Measurements from ENCODE around the gene COL20A1.

COL20A1 gene

GRCh38 chr20:63342561-63343459 is 49.8 kb downstream of the COL20A1 start:
- no peaks in the 10 kb centered on the region for H3K36me3 ChIP-seq (ENCODE audit: control insufficient read depth in 1 of 2, insufficient read depth in 2 of 2, low read depth in 1 of 2, low read length in 2 of 2)
- H2BK15ac ChIP-seq (ENCODE audit: low read depth, poor library complexity, severe bottlenecking): no peak overlapping the region
- no peaks in the 10 kb centered on the region for H3K9me3 ChIP-seq (ENCODE audit: control insufficient read depth, low read length)
- H3K79me1 ChIP-seq (replicated peaks; ENCODE audit: low read length, poor library complexity, severe bottlenecking): no peaks in the 10 kb centered on the region
- H4K91ac ChIP-seq (ENCODE audit: low read length): no peak overlapping the region
- H3K27ac ChIP-seq (ENCODE audit: low read length, poor library complexity, severe bottlenecking): no peak overlapping the region
- no peak overlapping the region for H3K18ac ChIP-seq (ENCODE audit: low read depth in 1 of 2, low read length in 2 of 2)
- peaks cover 1% of the 10 kb centered on the region for H3K4me1 ChIP-seq (ENCODE audit: control insufficient read depth, insufficient read depth, low read depth, low read length)
- no peak overlapping the region for H2BK120ac ChIP-seq (ENCODE audit: low read depth, low read length)
- no peak overlapping the region for H2AK5ac ChIP-seq (ENCODE audit: low read length, severe bottlenecking)
- DNase-seq: no peak
- no peak overlapping the region for H3K4me2 ChIP-seq (ENCODE audit: low read length, poor library complexity, severe bottlenecking)
- H3K27me3 ChIP-seq (ENCODE audit: control insufficient read depth in 1 of 2, insufficient read depth in 1 of 2, low read length in 2 of 2): peaks cover 15 to 62% of the 10 kb centered on the region in 2 experiments
- H2AFZ ChIP-seq (ENCODE audit: low read depth, low read length): no peak overlapping the region
- no peak overlapping the region for H2BK12ac ChIP-seq (ENCODE audit: low read length in 2 of 2)
- H4K8ac ChIP-seq (ENCODE audit: low read length): no peak overlapping the region
- H3K9ac ChIP-seq (ENCODE audit: low read length): no peak overlapping the region
- H3K4me3 ChIP-seq (ENCODE audit: insufficient read depth in 1 of 2, low read depth in 1 of 2, low read length in 2 of 2): no peak overlapping the region
- no peak overlapping the region for H2BK5ac ChIP-seq (ENCODE audit: low read depth, low read length, poor library complexity, severe bottlenecking)
- no peak overlapping the region for H3K4ac ChIP-seq (ENCODE audit: low read depth in 1 of 2, low read length in 2 of 2)
- H3K23ac ChIP-seq (ENCODE audit: low read length in 2 of 2): no peak overlapping the region
- no peak overlapping the region for H3K14ac ChIP-seq (ENCODE audit: low read length in 2 of 2)
- 89% methylated on average over 59 of the region's 59 CpGs for whole genome bisulfite sequencing

GRCh38 chr20:63343460-63344445 is 50.8 kb downstream of the COL20A1 start:
- no peaks in the 10 kb centered on the region for H3K4me1 ChIP-seq (ENCODE audit: control insufficient read depth, insufficient read depth, low read depth, low read length)
- H2BK12ac ChIP-seq (ENCODE audit: low read length in 2 of 2): no peak overlapping the region
- H3K36me3 ChIP-seq (ENCODE audit: control insufficient read depth in 1 of 2, insufficient read depth in 2 of 2, low read depth in 1 of 2, low read length in 2 of 2): no peaks in the 10 kb centered on the region
- no peak overlapping the region for H2BK5ac ChIP-seq (ENCODE audit: low read depth, low read length, poor library complexity, severe bottlenecking)
- H2AFZ ChIP-seq (ENCODE audit: low read depth, low read length): no peak overlapping the region
- H2BK120ac ChIP-seq (ENCODE audit: low read depth, low read length): no peak overlapping the region
- no peaks in the 10 kb centered on the region for H3K79me1 ChIP-seq (replicated peaks; ENCODE audit: low read length, poor library complexity, severe bottlenecking)
- no peak overlapping the region for H2AK5ac ChIP-seq (ENCODE audit: low read length, severe bottlenecking)
- no peak overlapping the region for H3K23ac ChIP-seq (ENCODE audit: low read length in 2 of 2)
- no peak overlapping the region for H2BK15ac ChIP-seq (ENCODE audit: low read depth, poor library complexity, severe bottlenecking)
- no peak for DNase-seq
- no peak overlapping the region for H4K8ac ChIP-seq (ENCODE audit: low read length)
- H3K4ac ChIP-seq (ENCODE audit: low read depth in 1 of 2, low read length in 2 of 2): no peak overlapping the region
- no peak overlapping the region for H3K4me2 ChIP-seq (ENCODE audit: low read length, poor library complexity, severe bottlenecking)
- no peak overlapping the region for H3K27ac ChIP-seq (ENCODE audit: low read length, poor library complexity, severe bottlenecking)
- peaks cover 6 to 55% of the 10 kb centered on the region in 2 experiments for H3K27me3 ChIP-seq (ENCODE audit: control insufficient read depth in 1 of 2, insufficient read depth in 1 of 2, low read length in 2 of 2)
- H3K18ac ChIP-seq (ENCODE audit: low read depth in 1 of 2, low read length in 2 of 2): no peak overlapping the region
- no peak overlapping the region for H4K91ac ChIP-seq (ENCODE audit: low read length)
- H3K9ac ChIP-seq (ENCODE audit: low read length): no peak overlapping the region
- no peaks in the 10 kb centered on the region for H3K9me3 ChIP-seq (ENCODE audit: control insufficient read depth, low read length)
- 86% methylated on average over 37 of the region's 37 CpGs for WGBS
- no peak overlapping the region for H3K14ac ChIP-seq (ENCODE audit: low read length in 2 of 2)
- no peak overlapping the region for H3K4me3 ChIP-seq (ENCODE audit: insufficient read depth in 1 of 2, low read depth in 1 of 2, low read length in 2 of 2)

GRCh38 chr20:63344616-63345327 is 51.8 kb downstream of the COL20A1 start:
- no peak overlapping the region for H3K14ac ChIP-seq (ENCODE audit: low read length in 2 of 2)

More at GRCh38 chr20:63344616-63345327, 51.8 kb downstream of the COL20A1 start:
- Histone ChIP-seq H3K23ac (ENCODE audit: low read length in 2 of 2) (no peak overlapping the region), H2BK120ac (ENCODE audit: low read depth, low read length) (no peak overlapping the region), H3K36me3 (ENCODE audit: control insufficient read depth in 1 of 2, insufficient read depth in 2 of 2, low read depth in 1 of 2, low read length in 2 of 2) (no peaks in the 10 kb centered on the region), H3K9ac (ENCODE audit: low read length) (no peak overlapping the region), H2AK5ac (ENCODE audit: low read length, severe bottlenecking) (no peak overlapping the region), H2BK15ac (ENCODE audit: low read depth, poor library complexity, severe bottlenecking) (no peak overlapping the region), H2BK5ac (ENCODE audit: low read depth, low read length, poor library complexity, severe bottlenecking) (no peak overlapping the region), H3K18ac (ENCODE audit: low read depth in 1 of 2, low read length in 2 of 2) (no peak overlapping the region), H4K91ac (ENCODE audit: low read length) (no peak overlapping the region), H3K9me3 (ENCODE audit: control insufficient read depth, low read length) (no peaks in the 10 kb centered on the region), H3K4me2 (ENCODE audit: low read length, poor library complexity, severe bottlenecking) (no peak overlapping the region), H3K4me3 (ENCODE audit: insufficient read depth in 1 of 2, low read depth in 1 of 2, low read length in 2 of 2) (no peak overlapping the region), H3K79me1 (replicated peaks; ENCODE audit: low read length, poor library complexity, severe bottlenecking) (no peaks in the 10 kb centered on the region), H2BK12ac (ENCODE audit: low read length in 2 of 2) (no peak overlapping the region), H4K8ac (ENCODE audit: low read length) (no peak overlapping the region), H3K4ac (ENCODE audit: low read depth in 1 of 2, low read length in 2 of 2) (no peak overlapping the region), H3K27ac (ENCODE audit: low read length, poor library complexity, severe bottlenecking) (no peak overlapping the region), H3K27me3 (ENCODE audit: control insufficient read depth in 1 of 2, insufficient read depth in 1 of 2, low read length in 2 of 2) (peaks cover 4 to 55% of the 10 kb centered on the region in 2 experiments), H2AFZ (ENCODE audit: low read depth, low read length) (no peak overlapping the region), H3K4me1 (ENCODE audit: control insufficient read depth, insufficient read depth, low read depth, low read length) (no peaks in the 10 kb centered on the region)
- no peak for DNase-seq
- 82% methylated on average over 21 of the region's 21 CpGs for WGBS

Data from mesenchymal stem cell (in vitro differentiated cells and primary cell).